Panc1 (cell line): ENCODE measurements around the gene PPP1R7. TPM values are rescaled to one million over a fixed set of nuclear protein-coding genes. Genes with fewer than 3 reads are reported as not detected.

Experiments
- ATAC-seq: fragments of 200-7000 bp; cut with Tn5 transposase; 2 replicates; pipeline ENCODE4 v1.9.1; 2020; ENCODE audit warnings: mild to moderate bottlenecking, moderate library complexity
- BruUV-seq: library from RNA; stranded (reverse); fragments of 400-500 nt; replicated peaks from 2 replicates; lab custom pipeline; 2021; lab: Mats Ljungman, UMichigan
- CTCF ChIA-PET: fragments of 300-600 bp; sonication (Branson Sonifier 250); formaldehyde crosslinking; loops from one replicate; lab custom pipeline; 2022; ENCODE audit warnings: antibody characterized with exemption; lab: Charles Lee
- POLR2A ChIA-PET: fragments of 300-600 bp; sonication (Branson Sonifier 250); formaldehyde crosslinking; loops from one replicate; lab custom pipeline; 2022; ENCODE audit warnings: antibody characterized with exemption; lab: Charles Lee
- DNase-seq: peaks from one replicate; pipeline ENCODE4 v3.0.0-alpha.2; 2010; ENCODE audit warnings: low read depth, low spot score
- H3K27ac ChIP-seq: 2 replicates; pipeline ENCODE4 v1.5.1; 2011; ENCODE audit warnings: mild to moderate bottlenecking, low read length, inconsistent platforms
- H3K27me3 ChIP-seq: fragments of 200-500 bp; sonication (Bioruptor generic); 2 replicates; pipeline ENCODE4 v1.6.0; 2014; ENCODE audit warnings: low read length, inconsistent platforms; ENCODE audit not compliant: control insufficient read depth, insufficient read depth
- H3K36me3 ChIP-seq: fragments of 200-500 bp; sonication (Bioruptor generic); 2 replicates; pipeline ENCODE4 v1.5.1; 2014; ENCODE audit warnings: inconsistent platforms, mild to moderate bottlenecking, low read length, moderate library complexity; ENCODE audit not compliant: control insufficient read depth, insufficient read depth
- H3K4me1 ChIP-seq: 2 replicates; pipeline ENCODE4 v1.5.1; 2011; ENCODE audit warnings: inconsistent platforms, mild to moderate bottlenecking, low read length, moderate library complexity; ENCODE audit not compliant: control insufficient read depth, insufficient read depth
- H3K4me3 ChIP-seq, 2 experiments: 2 replicates each; pipeline ENCODE4 v1.5.1; 2011 to 2012; ENCODE audit warnings: low read depth in 2 of 2, low read length in 2 of 2, mild to moderate bottlenecking in 2 of 2, inconsistent platforms in 1 of 2, moderate library complexity in 1 of 2
- H3K9me3 ChIP-seq: fragments of 200-500 bp; sonication (Bioruptor generic); 2 replicates; pipeline ENCODE4 v1.5.1; 2014; ENCODE audit warnings: low read depth, mild to moderate bottlenecking, inconsistent platforms, low read length, moderate library complexity; ENCODE audit not compliant: control insufficient read depth, insufficient read depth
- CTCF ChIP-seq: fragments of 450-650 bp; IDR thresholded peaks from 2 replicates; pipeline ENCODE4 v1.5.1; 2017; ENCODE audit warnings: mild to moderate bottlenecking
- POLR2AphosphoS5 ChIP-seq: IDR thresholded peaks from 2 replicates; pipeline ENCODE4 v1.6.1; 2012; ENCODE audit warnings: mild to moderate bottlenecking, low read depth, low read length, moderate library complexity
- REST ChIP-seq, 2 experiments: IDR thresholded peaks; 2 replicates each; pipeline ENCODE4 v1.6.1; 2011 to 2012; ENCODE audit warnings: low read depth in 2 of 2, control low read depth in 1 of 2, low read length in 1 of 2, mild to moderate bottlenecking in 1 of 2, moderate library complexity in 1 of 2; ENCODE audit not compliant: insufficient read depth in 1 of 2
- SIN3A ChIP-seq: IDR thresholded peaks from 2 replicates; pipeline ENCODE4 v1.6.1; 2012; ENCODE audit warnings: low read depth, mild to moderate bottlenecking, low read length, moderate library complexity, borderline replicate concordance; ENCODE audit not compliant: insufficient read depth
- TCF7L2 ChIP-seq: IDR thresholded peaks from 2 replicates; pipeline ENCODE4 v1.6.1; 2011; ENCODE audit warnings: mild to moderate bottlenecking, low read depth, low read length, inconsistent platforms
- in situ Hi-C: cut with HindIII; loops from 2 replicates; pipeline ENCODE4 v1.10.0; 2016; ENCODE audit warnings: low sequenced_read_pairs, low pct_unique_long_range_greater_than_20kb
- intact Hi-C: fragments of 100-400 bp; cut with micrococcal nuclease; formaldehyde crosslinking; loops from one replicate; pipeline ENCODE4 v1.10.0; 2022; ENCODE audit not compliant: unreplicated experiment
- total RNA-seq: library from RNA; stranded (reverse); gene quantifications from one replicate; pipeline ENCODE4 v1.2.1, GENCODE V29; 2021; ENCODE audit not compliant: unreplicated experiment

The PPP1R7 gene
- total RNA-seq, 1 experiment from 2014 or later: 64.2 TPM

- in situ Hi-C loops: no loop called here
- no TSS peak for BruUV-seq
- Histone ChIP-seq H3K4me3 (no peak overlapping the region), H3K9me3 (no peaks in the 10 kb centered on the region), H3K27ac (no peak overlapping the region), H3K27me3 (no peaks in the 10 kb centered on the region), H3K36me3 (no peaks in the 10 kb centered on the region), H3K4me1 (peaks cover 7% of the 10 kb centered on the region)
- TF ChIP-seq CTCF: no peak
- TF ChIP-seq REST (IDR thresholded peaks at IDR 0.05; ENCODE audit: insufficient read depth in 1 of 2, low read depth in 2 of 2, low read length in 1 of 2): no peak
- no peak for TF ChIP-seq TCF7L2
- TF ChIP-seq SIN3A: no peak
- TF ChIP-seq POLR2AphosphoS5: no peak
- intact Hi-C loops: no loop called here
- DNase-seq: no peak
- ATAC-seq: no peak
- ChIA-PET CTCF (no interaction called here), POLR2A (no interaction called here)
Observed at GRCh38 chr2:241214209-241214608, 63.9 kb downstream of the PPP1R7 start.

- intact Hi-C loops (no loop called here), in situ Hi-C loops (no loop called here)
- TF ChIP-seq SIN3A (no peak), TCF7L2 (no peak), REST (IDR thresholded peaks at IDR 0.05; ENCODE audit: insufficient read depth in 1 of 2, low read depth in 2 of 2, low read length in 1 of 2) (no peak), CTCF (no peak), POLR2AphosphoS5 (no peak)
- Histone ChIP-seq H3K27ac (no peak overlapping the region), H3K36me3 (no peaks in the 10 kb centered on the region), H3K4me3 (no peak overlapping the region), H3K27me3 (no peaks in the 10 kb centered on the region), H3K9me3 (no peaks in the 10 kb centered on the region), H3K4me1 (peaks cover 9% of the 10 kb centered on the region)
- ATAC-seq (no peak), DNase-seq (no peak)
- ChIA-PET CTCF (no interaction called here), POLR2A (no interaction called here)
- no TSS peak for BruUV-seq
Observed at GRCh38 chr2:241214766-241215165, 64.5 kb downstream of the PPP1R7 start.
